ENCODE results near the gene NEK10. TPM values are rescaled to one million over a fixed set of nuclear protein-coding genes. Genes with fewer than 3 reads are reported as not detected.

Gene NEK10
- total RNA-seq, 1 donor from 2014 or later: 0.67 TPM

DNA sequence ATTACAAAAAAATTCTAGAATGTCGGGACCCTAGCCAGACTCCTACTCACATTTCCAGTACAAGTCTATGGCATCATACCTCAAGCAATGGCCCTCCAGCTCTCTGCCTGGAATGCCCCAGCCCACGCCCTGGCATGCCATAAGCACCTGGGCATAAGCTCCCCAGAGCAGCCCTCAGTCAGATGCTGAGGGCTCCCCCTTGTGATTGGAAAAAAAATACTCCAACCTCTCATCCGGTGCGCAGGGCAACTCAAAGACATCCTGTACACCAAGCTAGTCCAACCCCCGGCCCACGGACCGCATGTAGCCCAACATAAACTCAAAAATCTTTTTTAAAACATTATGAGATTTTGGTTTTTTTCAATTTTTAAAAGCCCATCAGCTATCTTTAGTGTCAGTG, 115.4 kb downstream of the NEK10 start:
- no peak for DNase-seq (ENCODE audit: low read depth)
- TF ChIP-seq, protein P1, sequence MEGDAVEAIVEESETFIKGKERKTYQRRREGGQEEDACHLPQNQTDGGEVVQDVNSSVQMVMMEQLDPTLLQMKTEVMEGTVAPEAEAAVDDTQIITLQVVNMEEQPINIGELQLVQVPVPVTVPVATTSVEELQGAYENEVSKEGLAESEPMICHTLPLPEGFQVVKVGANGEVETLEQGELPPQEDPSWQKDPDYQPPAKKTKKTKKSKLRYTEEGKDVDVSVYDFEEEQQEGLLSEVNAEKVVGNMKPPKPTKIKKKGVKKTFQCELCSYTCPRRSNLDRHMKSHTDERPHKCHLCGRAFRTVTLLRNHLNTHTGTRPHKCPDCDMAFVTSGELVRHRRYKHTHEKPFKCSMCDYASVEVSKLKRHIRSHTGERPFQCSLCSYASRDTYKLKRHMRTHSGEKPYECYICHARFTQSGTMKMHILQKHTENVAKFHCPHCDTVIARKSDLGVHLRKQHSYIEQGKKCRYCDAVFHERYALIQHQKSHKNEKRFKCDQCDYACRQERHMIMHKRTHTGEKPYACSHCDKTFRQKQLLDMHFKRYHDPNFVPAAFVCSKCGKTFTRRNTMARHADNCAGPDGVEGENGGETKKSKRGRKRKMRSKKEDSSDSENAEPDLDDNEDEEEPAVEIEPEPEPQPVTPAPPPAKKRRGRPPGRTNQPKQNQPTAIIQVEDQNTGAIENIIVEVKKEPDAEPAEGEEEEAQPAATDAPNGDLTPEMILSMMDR (IDR thresholded peaks at IDR 0.05; ENCODE audit: insufficient read depth, low read length, poor library complexity, severe bottlenecking): peak; percentile 62
- H3K36me3 ChIP-seq (ENCODE audit: control insufficient read depth, insufficient read depth, low read length): no peaks in the 10 kb centered on the region

DNA sequence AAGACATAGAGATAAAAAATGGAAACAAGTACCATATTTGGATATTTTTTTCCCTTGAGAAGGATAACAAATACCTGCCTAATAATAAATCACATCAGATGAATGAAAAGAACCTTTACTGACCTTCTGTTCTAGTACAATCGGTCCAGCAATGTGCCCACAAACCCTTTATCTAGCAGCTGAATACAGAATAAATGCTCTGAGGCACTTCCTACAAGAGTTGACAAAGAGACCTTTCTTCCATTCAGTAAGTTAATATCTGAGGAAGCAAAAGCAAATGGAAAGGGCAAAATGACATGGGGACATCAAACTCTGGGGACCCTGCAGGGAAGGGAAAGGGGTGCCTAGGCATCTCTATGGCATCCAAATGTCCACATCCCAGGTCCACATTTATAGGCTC, 115.8 kb downstream of the NEK10 start:
- TF ChIP-seq, protein P1 (IDR thresholded peaks at IDR 0.05; ENCODE audit: insufficient read depth, low read length, poor library complexity, severe bottlenecking): no peak
- no peak for DNase-seq (ENCODE audit: low read depth)
- Histone ChIP-seq H3K36me3 (ENCODE audit: control insufficient read depth, insufficient read depth, low read length) (no peaks in the 10 kb centered on the region), H3K4me3 (ENCODE audit: low read depth, low read length) (no peak overlapping the region), H3K27me3 (ENCODE audit: control insufficient read depth, insufficient read depth, low read length) (no peaks in the 10 kb centered on the region)

More for the DNA sequence above, 115.4 kb downstream of the NEK10 start:
- Histone ChIP-seq H3K27me3 (ENCODE audit: control insufficient read depth, insufficient read depth, low read length) (no peaks in the 10 kb centered on the region), H3K4me3 (ENCODE audit: low read depth, low read length) (no peak overlapping the region)

DNA sequence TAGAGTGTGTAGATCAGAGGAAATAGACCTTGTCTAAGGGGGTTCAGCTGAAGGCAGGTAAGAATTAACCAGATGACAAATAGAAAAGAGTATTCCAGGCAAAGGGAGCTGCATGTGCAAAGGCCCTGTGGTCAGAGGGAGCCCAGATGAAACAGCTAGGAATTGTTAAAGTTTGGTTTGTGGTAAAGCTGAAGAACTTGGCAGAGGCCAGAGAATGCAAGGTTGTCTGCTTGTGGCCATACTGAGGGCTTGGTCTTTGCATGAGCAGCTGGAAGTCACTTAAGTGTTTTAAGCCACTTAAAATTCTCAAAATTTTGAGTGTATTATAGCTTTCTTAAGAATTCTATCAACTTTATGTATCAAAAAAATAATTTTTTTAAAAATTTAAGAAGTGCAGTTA, 116.5 kb downstream of the NEK10 start:
- H3K36me3 ChIP-seq (ENCODE audit: control insufficient read depth, insufficient read depth, low read length): no peaks in the 10 kb centered on the region
- no peaks in the 10 kb centered on the region for H3K27me3 ChIP-seq (ENCODE audit: control insufficient read depth, insufficient read depth, low read length)
- TF ChIP-seq, protein P1 (IDR thresholded peaks at IDR 0.05; ENCODE audit: insufficient read depth, low read length, poor library complexity, severe bottlenecking): no peak
- no peak for DNase-seq (ENCODE audit: low read depth)
- no peak overlapping the region for H3K4me3 ChIP-seq (ENCODE audit: low read depth, low read length)

DNA sequence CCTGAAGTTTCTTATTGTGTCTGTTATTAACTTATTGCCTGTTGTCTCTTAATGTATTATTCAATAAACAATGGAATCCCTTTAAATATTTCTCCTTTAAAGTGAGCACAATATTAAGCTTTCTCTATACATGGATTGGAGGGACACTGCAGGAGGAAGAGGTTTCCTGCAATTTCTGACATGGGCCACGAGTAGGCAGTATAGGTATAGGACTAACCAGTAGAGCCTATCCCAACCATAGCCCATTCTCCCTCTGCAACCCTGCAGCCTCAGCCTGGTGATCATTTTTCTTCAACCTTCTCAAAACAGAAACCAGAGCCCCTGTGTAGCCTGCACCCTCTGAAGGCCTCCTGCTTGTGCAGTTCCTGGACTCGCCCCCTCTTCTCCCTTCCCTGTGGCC, 124.8 kb downstream of the NEK10 start:
- H3K27me3 ChIP-seq (ENCODE audit: control insufficient read depth, insufficient read depth, low read length): no peaks in the 10 kb centered on the region
- TF ChIP-seq, protein P1 (IDR thresholded peaks at IDR 0.05; ENCODE audit: insufficient read depth, low read length, poor library complexity, severe bottlenecking): no peak
- H3K4me3 ChIP-seq (ENCODE audit: low read depth, low read length): no peak overlapping the region
- no peaks in the 10 kb centered on the region for H3K36me3 ChIP-seq (ENCODE audit: control insufficient read depth, insufficient read depth, low read length)
- no peak for DNase-seq (ENCODE audit: low read depth)

DNA sequence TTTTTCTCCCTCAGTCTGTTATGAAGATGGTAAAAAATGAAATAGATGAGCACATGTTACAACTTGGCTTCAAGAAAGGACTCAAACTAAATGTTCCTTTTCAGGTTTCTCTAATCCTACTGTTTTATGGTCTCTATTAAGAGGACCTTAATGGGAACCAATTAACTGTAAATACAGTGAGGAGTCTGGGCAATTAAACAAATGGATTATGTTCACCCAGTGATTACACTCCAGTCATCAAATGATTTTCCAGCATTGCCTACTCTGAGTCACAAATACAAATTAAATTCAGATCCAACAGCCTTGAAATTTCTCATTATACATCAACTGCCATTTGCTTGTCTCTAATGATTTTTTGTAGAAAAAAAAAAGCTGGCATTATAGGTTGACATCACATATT, 129.2 kb downstream of the NEK10 start:
- TF ChIP-seq, protein P1 (IDR thresholded peaks at IDR 0.05; ENCODE audit: insufficient read depth, low read length, poor library complexity, severe bottlenecking): no peak

DNA sequence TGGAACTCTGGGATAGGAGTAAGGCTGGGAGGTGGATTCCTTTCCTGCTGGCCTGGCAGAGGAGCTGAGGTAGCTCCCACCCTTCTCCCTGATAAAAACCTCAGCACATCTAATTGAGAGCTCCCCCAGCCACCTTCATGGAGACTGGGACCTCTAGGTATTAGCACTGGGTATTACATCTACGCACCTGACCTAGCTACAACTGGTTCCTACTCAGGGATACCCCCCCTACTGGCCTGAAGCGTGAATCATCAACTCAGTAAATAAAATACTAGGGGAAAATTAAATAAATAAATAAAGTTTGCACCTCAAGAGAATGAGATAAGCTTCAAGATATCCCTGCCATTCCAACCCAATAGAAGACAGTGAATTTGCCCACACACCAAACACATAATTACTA, 140.4 kb downstream of the NEK10 start:
- DNase-seq (ENCODE audit: low read depth): no peak

More for the DNA sequence above, 129.2 kb downstream of the NEK10 start:
- no peaks in the 10 kb centered on the region for H3K27me3 ChIP-seq (ENCODE audit: control insufficient read depth, insufficient read depth, low read length)
- DNase-seq (ENCODE audit: low read depth): no peak
- no peaks in the 10 kb centered on the region for H3K36me3 ChIP-seq (ENCODE audit: control insufficient read depth, insufficient read depth, low read length)
- no peak overlapping the region for H3K4me3 ChIP-seq (ENCODE audit: low read depth, low read length)

More for the DNA sequence above, 140.4 kb downstream of the NEK10 start:
- H3K27me3 ChIP-seq (ENCODE audit: control insufficient read depth, insufficient read depth, low read length): no peaks in the 10 kb centered on the region
- TF ChIP-seq, protein P1 (IDR thresholded peaks at IDR 0.05; ENCODE audit: insufficient read depth, low read length, poor library complexity, severe bottlenecking): peak; percentile 15
- no peaks in the 10 kb centered on the region for H3K36me3 ChIP-seq (ENCODE audit: control insufficient read depth, insufficient read depth, low read length)
- H3K4me3 ChIP-seq (ENCODE audit: low read depth, low read length): no peak overlapping the region
